ENCODE measurements around the gene TMEM94.

GRCh38 chr17:75428543-75429469 lies 27.6 kb upstream of the TMEM94 start:
- TF ChIP-seq CTCF (conservative IDR thresholded peaks at IDR 0.05; ENCODE audit: low read depth, low read length) (no peak), EZH2 (IDR thresholded peaks at IDR 0.05; ENCODE audit: borderline replicate concordance, low read depth, low read length, poor library complexity, severe bottlenecking) (no peak)

All from A673 (cell line).